Head of caudate nucleus (tissue), 42 donors: ENCODE measurements around the gene CAPN7.
A peak's percentile ranks its signal among the peaks of the same experiment; 100 is the strongest.

Source experiments
- DNase-seq, 42 donors: peaks; one replicate each; pipeline versions ENCODE4 v3.0.0 to v3.0.0-alpha.2; 2020 to 2021; ENCODE audit warnings: mixed read lengths in 7 of 42
- intact Hi-C: fragments of 100-400 bp; cut with DNase I; formaldehyde crosslinking; loops from one replicate; pipeline ENCODE4 v1.15.0; 2022

CAPN7 gene

DNA sequence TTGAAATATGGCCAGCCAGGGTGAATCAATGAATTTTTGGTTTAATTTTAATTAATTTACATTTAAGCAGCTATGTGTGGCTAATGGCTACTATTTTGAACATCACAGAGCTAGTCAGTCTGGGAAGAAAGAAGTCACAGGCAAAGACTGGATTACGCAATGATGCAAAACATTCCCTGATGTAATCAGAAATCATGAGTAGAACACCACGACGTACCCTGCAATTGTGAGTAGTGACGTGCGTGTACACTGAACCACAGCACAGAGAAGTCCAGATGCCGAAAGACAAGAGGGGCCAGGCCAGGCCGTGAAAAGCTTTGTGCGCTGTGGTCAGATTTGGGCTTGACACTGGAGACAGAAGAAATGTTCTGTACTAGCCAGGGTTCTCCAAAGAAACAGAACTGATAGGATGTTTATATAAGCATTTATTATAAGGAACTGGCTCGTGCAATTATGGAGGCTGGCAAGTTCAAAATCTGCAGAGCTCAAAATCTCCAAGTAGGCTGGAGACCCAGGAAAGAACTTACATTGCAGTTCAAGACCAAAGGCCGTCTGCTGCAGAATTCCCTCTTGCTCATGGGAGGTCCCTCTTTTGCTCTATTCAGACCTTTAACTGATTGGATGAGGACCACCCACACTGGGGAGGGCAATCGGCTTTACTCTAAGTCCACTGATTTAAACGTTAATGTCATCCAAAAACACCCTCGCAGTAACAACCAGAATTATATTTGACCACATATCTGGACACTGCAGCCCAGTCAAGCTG lies 81.7 kb downstream of the CAPN7 start:
- peak in 4 of 42 donors; percentile 30 to 59 (median 49) for DNase-seq
- intact Hi-C loops, result no loop called here

DNA sequence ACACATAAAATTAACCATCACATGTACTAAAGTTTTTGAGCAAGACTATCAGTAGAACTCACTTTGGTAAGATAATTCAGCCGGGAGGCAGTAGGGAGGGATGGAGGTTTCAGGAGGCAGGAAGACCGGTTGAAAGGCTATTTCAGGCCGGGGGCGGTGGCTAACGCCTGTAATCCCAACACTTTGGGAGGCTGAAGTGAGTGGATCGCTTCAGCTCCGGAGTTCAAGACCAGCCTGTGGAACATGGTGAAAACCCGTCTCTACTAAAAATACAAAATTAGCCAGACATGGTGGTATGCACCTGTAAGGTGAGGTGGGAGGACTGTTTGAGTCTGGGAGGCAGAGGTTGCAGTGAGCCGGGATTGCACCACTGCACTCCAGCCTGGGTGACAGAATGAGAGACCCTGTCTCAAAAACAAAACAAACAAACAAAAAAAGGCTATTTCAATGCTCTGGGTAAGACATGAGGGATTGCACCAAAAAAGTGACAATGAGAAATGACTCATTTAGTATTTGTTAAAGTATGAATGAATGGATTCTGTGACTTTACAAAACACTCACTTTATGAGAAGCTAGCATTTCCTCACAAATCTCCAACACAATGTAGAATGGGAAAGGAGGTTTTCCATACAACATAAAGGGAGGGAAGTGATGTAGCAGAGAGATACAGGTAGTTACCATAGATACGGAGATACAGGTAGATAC lies 82.4 kb downstream of the CAPN7 start:
- intact Hi-C loops, result no loop called here
- no peak for DNase-seq

DNA sequence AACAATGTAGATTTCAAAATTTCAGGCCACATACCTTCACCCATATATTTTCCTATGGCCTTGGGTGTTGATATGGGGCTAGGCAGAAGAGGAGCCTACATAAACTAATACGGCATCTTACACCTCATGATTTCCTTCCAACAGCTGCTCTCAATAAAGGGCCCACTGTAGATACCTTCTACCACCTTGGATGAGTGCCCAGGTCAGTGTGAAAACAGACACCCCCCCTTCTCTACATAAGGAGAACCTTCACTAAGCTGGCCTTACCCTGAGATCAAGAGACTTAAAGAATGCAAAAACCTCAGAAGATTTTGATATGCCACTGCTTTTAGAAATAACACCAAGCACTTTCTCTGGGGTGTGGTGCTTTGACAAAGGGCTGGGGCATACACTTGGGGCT lies 83.6 kb downstream of the CAPN7 start:
- intact Hi-C loops, result no loop called here

DNA sequence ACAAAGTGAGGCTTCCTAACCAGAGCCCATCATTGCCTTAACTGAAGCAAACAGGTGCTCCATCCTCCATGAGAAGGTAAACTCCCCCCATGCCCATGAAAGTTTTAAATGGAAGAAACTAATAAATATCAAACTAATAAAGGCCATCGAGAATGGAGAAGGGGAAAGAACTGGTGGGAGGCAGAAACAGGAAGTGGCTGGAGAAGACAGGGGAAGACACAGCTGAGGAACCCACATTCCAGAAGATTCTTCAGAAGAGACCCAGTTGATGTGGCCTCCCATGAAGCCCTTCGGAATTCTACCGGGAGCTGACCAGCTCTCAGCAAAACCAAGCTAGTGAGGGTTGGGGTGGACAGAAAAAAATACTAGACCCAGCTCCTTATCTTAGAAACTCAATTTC lies 84.7 kb downstream of the CAPN7 start:
- DNase-seq, result no peak
- intact Hi-C loops, result no loop called here

More for the DNA sequence above, 83.6 kb downstream of the CAPN7 start:
- DNase-seq, result no peak

DNA sequence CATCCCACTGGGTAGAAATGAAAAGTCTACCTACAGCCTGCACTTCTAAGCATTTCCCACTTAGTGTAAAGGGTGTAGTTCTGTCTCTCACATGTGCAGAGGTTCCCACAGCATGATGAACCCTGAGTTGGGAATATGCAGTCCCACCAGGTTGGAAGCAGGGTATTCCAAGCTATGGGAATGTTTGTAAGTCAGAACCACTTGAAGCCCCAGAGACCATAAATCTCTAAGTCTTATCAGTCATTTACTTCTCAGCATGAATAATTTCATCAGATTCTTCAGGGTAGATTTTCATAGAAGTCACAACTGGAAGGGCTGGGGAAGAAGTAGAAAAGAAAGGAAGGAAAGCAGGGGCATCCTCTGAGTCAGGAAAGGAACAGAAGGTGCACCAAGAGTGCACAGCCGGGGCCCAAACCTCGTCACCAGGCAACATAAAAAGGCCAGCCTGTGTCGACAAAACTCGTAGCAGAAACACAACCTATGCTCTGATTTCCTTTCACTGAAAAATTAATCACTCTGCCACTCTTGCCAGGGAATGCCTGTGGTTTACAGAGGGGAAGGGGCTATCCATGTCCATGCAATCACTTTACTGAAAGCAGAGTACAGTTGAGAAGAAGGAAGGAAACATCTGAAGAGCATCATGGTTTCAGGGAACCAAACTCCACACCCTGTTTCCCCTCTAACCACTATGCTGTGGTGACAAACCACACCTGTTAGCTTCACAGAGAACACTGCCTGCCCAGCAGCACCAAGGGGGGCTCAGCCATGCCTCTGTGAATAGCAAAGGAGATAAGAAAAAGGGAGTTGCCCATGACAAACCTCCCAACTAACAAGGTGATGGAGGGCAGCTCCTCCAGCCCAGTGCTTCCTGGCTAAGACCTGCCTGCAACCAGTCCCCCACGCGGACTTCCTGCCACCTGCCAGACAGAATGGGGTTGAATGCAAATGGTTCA lies 85.8 kb downstream of the CAPN7 start:
- intact Hi-C loops, result no loop called here
- DNase-seq, result no peak

DNA sequence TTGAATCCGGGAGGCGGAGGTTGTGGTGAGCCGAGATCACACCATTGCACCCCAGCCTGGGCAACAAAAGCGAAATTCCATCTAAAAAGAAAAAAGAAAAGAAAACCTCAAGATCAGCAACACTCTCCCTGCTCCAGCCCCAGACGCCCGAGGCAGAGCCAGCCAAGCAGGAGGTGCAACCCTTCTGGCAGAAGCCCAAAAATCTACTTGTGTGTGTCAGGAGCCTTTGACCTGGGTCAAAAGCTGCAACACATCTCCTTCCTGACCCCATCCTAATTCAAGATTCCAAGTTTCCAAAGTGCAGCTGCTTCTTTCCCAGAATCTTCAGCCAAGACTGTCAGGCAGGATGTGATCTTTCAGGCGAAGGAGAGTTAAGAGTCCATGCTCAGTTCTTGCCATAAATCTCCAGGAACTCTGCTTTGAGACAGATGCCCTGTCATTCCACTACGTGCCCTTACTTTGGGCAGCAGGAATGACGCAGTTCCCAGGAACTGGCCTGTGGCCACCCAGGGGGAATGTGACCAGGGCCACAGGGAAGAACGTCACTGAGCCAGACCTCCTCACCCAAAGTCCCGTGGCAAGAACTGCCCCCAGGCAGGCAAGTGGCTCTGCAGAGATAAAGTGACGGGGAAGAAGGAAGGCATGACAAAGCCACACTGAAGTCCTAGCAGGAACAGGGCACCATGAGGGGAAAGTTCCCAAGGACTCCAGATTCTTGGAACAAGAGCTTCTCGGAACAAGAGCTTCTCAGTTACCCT lies 86.9 kb downstream of the CAPN7 start:
- intact Hi-C loops, result no loop called here
- no peak for DNase-seq

DNA sequence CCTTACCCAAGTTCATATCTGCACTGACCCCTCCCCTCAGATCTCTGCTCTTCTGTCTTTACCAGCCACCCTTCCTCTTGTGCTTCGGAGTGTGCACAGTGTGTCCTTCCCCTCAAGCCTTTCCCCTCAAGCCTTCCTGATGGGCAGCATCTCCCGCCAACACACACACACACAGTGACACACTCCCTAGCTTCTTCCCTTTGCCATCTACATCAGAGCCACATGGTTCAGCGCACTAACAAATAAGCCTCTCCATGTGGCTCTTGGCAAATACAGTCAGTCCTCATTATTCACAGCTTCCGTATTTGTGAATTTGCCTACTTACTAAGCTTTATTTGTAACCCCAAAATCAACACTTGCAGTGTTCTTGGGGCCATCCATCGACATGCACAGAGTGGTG lies 88.9 kb downstream of the CAPN7 start:
- no peak for DNase-seq
- intact Hi-C loops, result no loop called here

DNA sequence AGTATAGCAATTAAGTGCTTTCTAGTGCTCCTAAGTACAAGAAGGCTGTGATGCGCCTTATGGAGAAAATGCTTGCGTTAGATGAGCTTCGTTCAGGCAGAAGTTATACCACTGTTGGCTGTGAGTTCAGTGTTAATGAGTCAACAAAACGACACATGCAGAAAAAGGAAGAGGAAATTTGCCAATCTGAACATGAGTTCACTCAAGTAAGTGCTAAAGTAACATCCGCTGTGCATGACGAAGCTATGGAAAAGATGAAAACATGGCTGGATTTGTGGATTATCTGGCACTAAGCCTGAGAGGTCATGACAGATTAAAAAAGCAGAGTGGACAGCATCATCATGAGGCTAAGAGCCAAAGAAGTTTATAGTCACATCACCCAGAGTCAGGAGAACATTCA lies 89.5 kb downstream of the CAPN7 start:
- DNase-seq, result no peak
- intact Hi-C loops, result no loop called here

DNA sequence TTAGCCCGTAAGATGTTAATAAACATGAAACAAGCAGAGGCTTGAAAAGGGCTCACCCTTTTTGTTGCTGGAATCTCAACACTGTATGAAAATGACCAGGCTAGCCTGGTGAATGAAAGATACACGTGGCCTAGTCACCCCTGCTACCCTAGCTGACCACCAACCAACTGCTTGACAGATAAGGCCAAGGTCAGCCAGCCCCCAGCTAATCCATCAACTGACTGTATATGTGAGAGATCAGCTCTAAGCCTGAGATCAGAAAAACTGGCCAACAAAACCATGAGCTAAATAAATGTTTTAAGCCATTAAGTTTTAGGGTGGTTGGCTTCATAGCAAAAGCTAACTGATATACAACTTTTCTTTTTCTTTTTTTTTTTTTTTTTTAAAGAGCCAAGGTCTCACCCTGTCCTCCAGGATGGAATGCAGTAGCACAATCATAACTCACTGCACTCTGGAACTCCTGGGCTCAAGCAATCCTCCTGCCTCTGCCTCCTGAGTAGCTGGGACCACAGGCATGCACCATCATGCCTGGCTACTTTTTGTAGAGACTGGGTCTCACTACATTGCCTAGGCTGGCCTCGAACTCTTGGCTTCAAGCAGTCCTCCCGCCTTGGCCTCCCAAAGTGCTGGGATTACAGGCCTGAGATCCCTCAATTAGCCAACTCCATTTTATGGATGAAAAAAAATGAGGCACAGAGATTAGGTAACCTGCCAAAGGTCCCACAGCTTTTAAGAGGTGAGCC lies 91.7 kb downstream of the CAPN7 start:
- no peak for DNase-seq

DNA sequence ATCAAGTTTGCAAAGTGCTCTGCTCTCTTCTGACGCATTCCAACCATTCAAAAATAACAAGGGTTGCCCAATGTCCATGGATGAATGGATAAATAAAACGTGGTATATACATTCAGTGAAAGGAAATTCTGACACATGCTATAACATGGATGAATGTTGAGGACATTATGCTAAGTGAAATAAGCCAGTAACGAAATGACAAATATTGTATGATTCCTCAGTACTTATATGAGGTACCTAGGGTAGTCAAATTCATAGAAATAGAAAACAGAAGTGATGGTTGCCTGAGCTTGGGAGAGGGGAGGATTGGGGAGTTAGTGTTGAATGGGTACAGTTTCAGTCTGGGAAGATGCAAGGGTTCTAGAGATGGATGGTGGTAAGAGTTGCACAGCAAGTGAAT lies 92.5 kb downstream of the CAPN7 start:
- no peak for DNase-seq
- intact Hi-C loops, result no loop called here

More for the DNA sequence above, 91.7 kb downstream of the CAPN7 start:
- intact Hi-C loops, result no loop called here

DNA sequence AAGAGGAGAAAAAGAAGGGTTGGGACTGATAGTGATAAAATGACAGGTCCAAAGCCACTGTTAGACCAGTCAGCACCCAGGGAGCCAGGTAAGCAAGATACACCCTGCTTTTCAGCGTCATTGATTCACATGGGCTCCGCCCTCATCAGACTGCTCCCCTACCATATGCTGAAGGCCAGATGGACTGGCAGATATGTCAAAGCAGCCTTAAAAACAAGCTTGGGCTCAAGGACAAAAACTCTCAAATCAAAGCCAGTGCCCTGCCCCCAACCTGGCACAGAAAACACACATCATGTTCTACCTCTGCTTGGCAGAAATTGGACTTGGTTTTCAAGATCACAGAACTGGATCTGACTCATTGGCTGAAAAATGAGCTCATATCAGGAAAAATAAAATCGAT lies 93.0 kb downstream of the CAPN7 start:
- intact Hi-C loops, result no loop called here
- DNase-seq, result no peak

DNA sequence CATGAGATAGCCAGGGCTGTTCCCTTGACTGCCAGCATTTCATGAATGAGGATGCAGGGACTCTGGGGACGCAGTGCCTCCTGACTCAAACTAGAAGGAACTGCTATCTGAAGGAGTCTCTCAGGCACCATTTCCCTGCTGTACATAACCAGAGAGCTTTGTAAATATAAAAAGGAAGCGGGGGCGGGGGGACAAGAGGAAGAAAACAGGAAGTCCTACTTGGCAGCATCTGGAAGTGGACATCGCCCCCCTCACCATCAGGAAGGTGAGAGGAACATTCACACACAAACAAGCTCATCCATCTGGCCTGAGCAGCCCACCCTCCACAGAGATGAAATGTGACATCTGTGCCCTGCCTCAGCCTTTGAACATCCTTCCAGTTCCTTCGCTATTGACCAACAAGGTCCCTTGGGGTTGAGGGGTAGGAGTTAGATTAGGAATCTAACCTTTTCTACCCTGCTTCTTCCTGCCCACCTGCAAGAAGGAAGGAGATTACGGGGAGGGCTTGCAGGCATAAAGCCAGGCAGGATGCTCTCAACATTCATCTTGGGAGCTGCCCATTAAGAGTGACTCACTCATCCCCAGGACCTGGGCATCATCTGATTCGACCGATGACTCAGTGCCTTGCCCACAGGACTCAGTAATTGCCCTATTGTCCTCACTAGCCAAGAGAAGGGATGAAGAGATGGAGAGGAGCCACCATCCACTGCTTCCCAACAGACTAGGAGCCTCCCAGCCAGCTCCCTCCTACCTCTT lies 94.5 kb downstream of the CAPN7 start:
- intact Hi-C loops, result no loop called here
- peak in 3 of 42 donors; percentile 19 to 62 (median 54) for DNase-seq

DNA sequence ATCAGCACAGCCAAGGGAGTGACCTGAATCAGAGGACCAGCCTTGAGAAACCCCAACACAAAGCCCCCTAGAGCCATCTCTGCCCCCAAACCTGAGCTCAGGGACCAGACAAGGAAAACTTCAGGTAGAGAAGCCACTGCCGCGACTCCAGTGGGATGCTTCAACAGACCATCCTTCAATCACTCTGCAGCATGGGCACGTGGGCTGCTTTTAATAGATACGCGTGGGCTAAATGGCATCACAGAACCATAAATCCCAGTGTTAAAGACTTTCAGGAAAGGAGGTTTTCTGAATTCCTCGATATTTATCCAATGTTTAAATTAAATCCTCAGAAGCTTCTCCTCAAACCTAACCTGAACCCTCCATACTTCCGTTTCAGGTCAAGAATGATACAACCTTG lies 95.7 kb downstream of the CAPN7 start:
- DNase-seq, result peak in 25 of 42 donors; percentile 16 to 78 (median 53)
- intact Hi-C loops, result no loop called here
